Activated T-helper 1 cell treated with anti-CD3 and anti-CD28 coated beads, Interleukin-2, amount 50 U/mL, for 16 hours (primary cell): ENCODE results near the gene CUBN.

Source experiments
- DNase-seq, 2 donors: peaks; one replicate each; pipeline ENCODE4 v3.0.0-alpha.2; 2020; ENCODE audit warnings: low read depth in 1 of 2, low spot score in 1 of 2

CUBN gene

GRCh38 chr10:16929069-16929468 is 200.5 kb downstream of the CUBN start:
- no peak for DNase-seq

- no peak for DNase-seq
Observed at GRCh38 chr10:16927546-16927945, 202.1 kb downstream of the CUBN start.

- no peak for DNase-seq
Observed at GRCh38 chr10:16923726-16924125, 205.9 kb downstream of the CUBN start.

- DNase-seq, result no peak
Observed at GRCh38 chr10:16923309-16923708, 206.3 kb downstream of the CUBN start.

GRCh38 chr10:16919121-16919982 is 210.3 kb downstream of the CUBN start:
- DNase-seq, result no peak

- no peak for DNase-seq
Observed at GRCh38 chr10:16916496-16916895, 213.1 kb downstream of the CUBN start.

- DNase-seq, result no peak
Observed at GRCh38 chr10:16915300-16915699, 214.3 kb downstream of the CUBN start.

- no peak for DNase-seq
Observed at GRCh38 chr10:16913266-16913665, 216.3 kb downstream of the CUBN start.

- no peak for DNase-seq
Observed at GRCh38 chr10:16910793-16911164, 218.8 kb downstream of the CUBN start.

- DNase-seq, result no peak
Observed at GRCh38 chr10:16909961-16910792, 219.4 kb downstream of the CUBN start.

GRCh38 chr10:16909271-16909767 is 220.3 kb downstream of the CUBN start:
- DNase-seq, result no peak

- no peak for DNase-seq
Observed at GRCh38 chr10:16907687-16908086, 221.9 kb downstream of the CUBN start.

GRCh38 chr10:16905320-16905719 is 224.3 kb downstream of the CUBN start:
- DNase-seq, result no peak

- DNase-seq, result no peak
Observed at GRCh38 chr10:16904639-16905061, 225.0 kb downstream of the CUBN start.

GRCh38 chr10:16904049-16904448 is 225.6 kb downstream of the CUBN start:
- no peak for DNase-seq

GRCh38 chr10:16902606-16903005 is 227.0 kb downstream of the CUBN start:
- DNase-seq, result no peak

GRCh38 chr10:16901106-16901505 is 228.5 kb downstream of the CUBN start:
- no peak for DNase-seq

- DNase-seq, result no peak
Observed at GRCh38 chr10:16896993-16897392, 232.6 kb downstream of the CUBN start.

GRCh38 chr10:16894821-16895220 is 234.8 kb downstream of the CUBN start:
- DNase-seq, result no peak

GRCh38 chr10:16893664-16894063 is 235.9 kb downstream of the CUBN start:
- no peak for DNase-seq

- DNase-seq, result peak in 1 of 2 donors; percentile 7
Observed at GRCh38 chr10:16891375-16892313, 238.0 kb downstream of the CUBN start.
